Adrenal gland (tissue), 5 donors: Measurements from ENCODE around the gene ZFR.

Source experiments
- CTCF ChIP-seq, 6 experiments: fragments of 450-650 bp in 4 of 6; fragments of 200-600 bp in 2 of 6; sonication (generic) in 1 of 6; IDR thresholded peaks; 1 replicate in 5 of 6; 2 replicates in 1 of 6; pipeline versions ENCODE4 v1.5.1 to v1.8.0; 2016 to 2021; ENCODE audit warnings: antibody characterized with exemption in 6 of 6, mild to moderate bottlenecking in 2 of 6, moderate library complexity in 1 of 6
- POLR2A ChIP-seq, 2 donors: fragments of 450-650 bp; IDR thresholded peaks; one replicate each; pipeline ENCODE4 v1.6.1; 2017; ENCODE audit warnings: antibody characterized with exemption in 2 of 2, mild to moderate bottlenecking in 2 of 2, moderate library complexity in 1 of 2
- donor health status: DM: no; HTN: no; CAD: no.

GRCh38 chr5:32432633-32433032 lies 11.9 kb downstream of the ZFR start:
- TF ChIP-seq CTCF (IDR thresholded peaks at IDR 0.05), result no peak
- no peak for TF ChIP-seq POLR2A (IDR thresholded peaks at IDR 0.05)
